Stimulated activated naive CD8-positive, alpha-beta T cell treated with anti-CD3 and anti-CD28 coated beads, Interleukin-15, amount 100 ng/mL, for 72 hours (primary cell): ENCODE data around the gene CAMK2B.

ENCODE experiments used
- ATAC-seq: fragments of 150-1000 bp; cut with Tn5 transposase; 2 replicates; pipeline ENCODE4 v1.10.0; 2021; ENCODE audit warnings: mild to moderate bottlenecking, moderate library complexity
- DNase-seq, 2 donors: peaks; one replicate each; pipeline ENCODE4 v3.0.0; 2021 to 2022
- H3K27ac Mint-ChIP-seq, 2 donors: one replicate each; pipeline ENCODE4 v1.8.0; 2022; ENCODE audit warnings: mild to moderate bottlenecking in 2 of 2, mixed read lengths in 2 of 2, moderate library complexity in 2 of 2
- H3K27me3 Mint-ChIP-seq: one replicate; pipeline ENCODE4 v1.8.0; 2022; ENCODE audit warnings: mixed read lengths
- H3K4me1 Mint-ChIP-seq: one replicate; pipeline ENCODE4 v1.8.0; 2022; ENCODE audit warnings: mild to moderate bottlenecking, mixed read lengths
- H3K4me3 Mint-ChIP-seq, 2 donors: one replicate each; pipeline ENCODE4 v1.8.0; 2022; ENCODE audit warnings: mild to moderate bottlenecking in 2 of 2, mixed read lengths in 2 of 2, moderate library complexity in 1 of 2
- H3K9me3 Mint-ChIP-seq, 2 donors: one replicate each; pipeline ENCODE4 v1.8.0; 2022; ENCODE audit warnings: mixed read lengths in 2 of 2

CAMK2B gene

GRCh38 chr7:44307301-44307900, 18.0 kb downstream of the CAMK2B start:
- ATAC-seq (peak; percentile 55), DNase-seq (no peak)
- Mint-ChIP-seq H3K4me3 (no peak overlapping the region), H3K9me3 (no peaks in the 10 kb centered on the region), H3K27ac (no peak overlapping the region), H3K27me3 (peaks cover 31% of the 10 kb centered on the region), H3K4me1 (peaks cover 20% of the 10 kb centered on the region)

GRCh38 chr7:44306606-44307005, 18.8 kb downstream of the CAMK2B start:
- DNase-seq (no peak), ATAC-seq (no peak)
- Mint-ChIP-seq H3K9me3 (no peaks in the 10 kb centered on the region), H3K4me1 (peaks cover 20% of the 10 kb centered on the region), H3K4me3 (no peak overlapping the region), H3K27me3 (peaks cover 31% of the 10 kb centered on the region), H3K27ac (no peak overlapping the region)

DNA sequence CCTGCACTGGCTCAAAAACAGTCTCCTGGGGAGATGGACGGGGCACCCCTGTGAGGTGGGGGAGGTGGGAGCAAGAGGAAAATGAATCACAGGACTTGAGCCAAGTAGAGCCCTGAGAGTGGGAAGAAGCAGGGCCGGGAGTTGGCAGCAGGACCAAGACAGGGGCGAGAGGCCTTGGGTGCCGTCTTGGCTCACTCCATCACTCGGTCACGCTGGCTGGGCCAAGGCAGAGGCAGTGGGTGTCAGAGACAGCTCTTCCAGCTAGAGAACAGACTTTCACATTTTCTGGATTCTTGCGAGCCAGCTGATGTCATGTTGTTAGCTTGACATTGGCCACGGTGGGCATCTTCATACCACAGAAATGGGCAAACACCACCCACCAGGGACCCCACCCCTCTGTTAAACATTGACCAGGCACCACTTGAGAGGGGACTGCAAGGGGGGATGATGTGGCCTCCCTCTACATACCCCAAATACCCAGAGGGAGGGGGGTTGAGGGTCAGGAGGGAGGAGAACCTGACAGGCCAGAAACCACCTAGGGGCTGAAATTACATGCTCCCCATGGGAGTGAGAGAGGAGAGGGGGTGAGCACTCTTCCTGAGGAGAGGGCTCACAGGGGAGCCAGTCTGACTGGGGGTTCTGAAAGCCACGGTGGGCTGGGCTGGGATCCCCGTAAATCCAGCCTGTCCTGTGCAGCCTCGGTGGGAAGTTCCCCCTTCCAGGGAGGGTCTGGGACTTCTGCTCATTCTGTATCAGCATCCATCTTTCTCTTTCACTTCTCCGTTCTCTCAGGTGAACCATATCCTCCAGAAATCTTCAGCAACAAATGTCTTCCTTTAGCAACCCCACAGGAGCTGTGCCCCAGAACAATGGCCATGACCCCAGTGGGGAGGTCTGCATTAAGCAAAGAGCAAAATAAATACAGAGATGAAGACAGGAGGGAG, 19.6 kb downstream of the CAMK2B start:
- Mint-ChIP-seq H3K27ac (peak overlapping the region in 1 of 2 donors; percentile 21), H3K9me3 (no peaks in the 10 kb centered on the region), H3K4me3 (no peak overlapping the region), H3K27me3 (peaks cover 30% of the 10 kb centered on the region), H3K4me1 (peaks cover 20% of the 10 kb centered on the region)
- no peak for ATAC-seq
- no peak for DNase-seq

DNA sequence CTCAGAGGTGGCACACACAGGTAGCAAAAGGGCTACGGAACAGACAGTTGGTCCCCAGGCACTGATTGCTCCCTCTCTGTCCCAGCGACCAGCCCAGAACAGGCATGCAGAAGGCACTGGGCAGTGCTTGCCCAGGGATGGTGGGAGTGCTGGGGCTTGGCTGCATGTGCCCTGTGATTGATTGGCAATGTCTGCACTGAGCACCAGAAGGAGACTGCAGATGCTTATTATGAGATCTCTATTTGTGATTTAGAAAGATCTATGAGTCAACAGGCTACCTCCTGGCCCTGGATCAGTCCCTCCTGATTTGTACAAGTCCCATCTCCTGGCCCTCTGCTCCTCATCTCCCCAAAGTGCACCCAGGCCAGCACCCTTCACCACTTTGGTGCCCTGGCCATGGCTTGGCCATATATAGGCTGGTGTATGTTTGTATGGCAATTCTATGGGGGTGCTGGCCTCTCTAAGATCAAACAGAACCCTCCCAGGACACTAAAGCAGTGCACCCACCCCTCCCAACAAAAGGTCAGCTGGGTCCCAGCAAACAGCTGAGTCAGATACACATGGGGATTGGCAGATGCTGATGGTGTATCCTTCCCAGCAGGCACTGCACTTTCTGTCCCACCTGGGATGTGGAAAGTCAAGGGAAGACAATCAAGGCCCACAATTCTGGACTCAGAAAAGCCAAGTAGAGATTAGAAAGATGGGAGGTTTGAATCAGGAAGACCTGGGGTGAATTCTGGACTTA, 30.9 kb downstream of the CAMK2B start:
- Mint-ChIP-seq H3K27me3 (peaks cover 50% of the 10 kb centered on the region), H3K4me3 (no peak overlapping the region), H3K27ac (no peak overlapping the region), H3K9me3 (no peaks in the 10 kb centered on the region), H3K4me1 (no peaks in the 10 kb centered on the region)
- DNase-seq, result no peak
- ATAC-seq, result no peak

DNA sequence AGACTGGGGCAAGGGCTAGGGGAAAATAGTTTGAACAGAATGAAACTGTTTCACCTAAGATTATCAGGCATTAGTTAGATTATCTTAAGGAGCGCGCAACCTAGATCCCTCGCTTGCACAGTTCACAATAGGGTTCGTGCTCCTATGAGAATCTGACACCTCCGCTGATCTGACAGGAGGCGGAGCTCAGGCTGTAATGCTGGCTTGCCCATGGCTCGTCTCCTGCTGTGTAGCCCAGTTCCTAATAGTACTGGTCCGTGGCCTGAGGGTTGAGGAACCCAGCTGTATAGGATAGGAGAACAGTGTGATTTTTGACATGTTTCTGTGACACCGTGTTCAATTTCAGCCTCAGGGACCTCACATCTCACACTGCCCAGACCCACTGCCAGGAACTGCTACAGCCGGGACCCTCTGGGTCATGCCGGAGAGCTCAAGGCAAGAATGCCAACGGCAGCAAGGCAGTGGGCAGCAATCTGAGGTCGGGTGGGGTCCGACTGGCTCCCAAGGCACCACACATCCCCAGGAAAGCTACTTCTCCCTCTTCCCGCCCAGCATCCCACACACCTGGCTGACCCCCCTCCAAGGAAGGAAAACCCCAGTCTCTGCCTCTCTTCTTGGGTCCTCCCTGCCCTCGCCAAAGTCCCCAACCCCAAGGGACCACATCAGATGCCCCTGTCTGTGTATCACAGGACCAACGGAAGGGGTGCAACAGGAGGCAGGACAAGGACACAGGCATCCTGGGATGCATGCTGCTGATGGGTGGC, 31.7 kb downstream of the CAMK2B start:
- Mint-ChIP-seq H3K9me3 (no peaks in the 10 kb centered on the region), H3K4me3 (no peak overlapping the region), H3K27ac (no peak overlapping the region), H3K4me1 (no peaks in the 10 kb centered on the region), H3K27me3 (peaks cover 50% of the 10 kb centered on the region)
- no peak for DNase-seq
- no peak for ATAC-seq

DNA sequence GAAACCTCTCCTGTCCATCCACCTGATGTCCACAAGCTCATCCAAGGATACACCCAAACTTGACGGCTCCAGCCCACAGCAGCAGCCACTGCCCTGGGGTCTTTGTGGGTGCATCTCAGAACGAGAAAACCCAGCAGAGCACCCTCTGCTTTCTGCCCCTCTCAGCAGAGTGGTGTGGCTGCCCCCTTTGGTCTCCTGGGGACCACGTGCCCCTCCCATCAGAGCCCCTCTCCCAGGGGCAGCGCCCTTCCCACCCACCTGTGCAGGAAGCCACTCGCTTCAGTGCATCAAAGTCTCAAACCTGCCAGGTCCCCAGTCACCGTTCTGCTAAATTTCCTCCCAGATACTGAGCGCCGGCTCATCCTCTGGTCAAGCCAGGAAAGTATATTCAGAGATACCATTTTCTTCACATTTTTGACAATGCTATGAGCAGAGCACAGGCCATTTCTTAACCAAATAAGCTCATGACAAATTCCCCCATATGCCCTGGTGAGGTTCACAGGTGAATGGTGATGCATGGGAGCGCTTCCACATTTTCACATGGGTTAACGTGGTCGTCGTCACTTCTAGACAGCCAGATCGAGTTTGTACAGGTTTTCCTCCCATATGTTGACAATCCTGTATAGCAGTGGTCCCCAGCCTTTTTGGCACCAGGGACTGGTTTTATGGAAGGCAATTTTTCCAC, 32.4 kb downstream of the CAMK2B start:
- DNase-seq (no peak), ATAC-seq (no peak)
- no peak overlapping the region for H3K4me3 Mint-ChIP-seq
- no peaks in the 10 kb centered on the region for H3K9me3 Mint-ChIP-seq
- H3K27me3 Mint-ChIP-seq, result peaks cover 50% of the 10 kb centered on the region
- no peaks in the 10 kb centered on the region for H3K4me1 Mint-ChIP-seq
- H3K27ac Mint-ChIP-seq, result no peak overlapping the region

GRCh38 chr7:44292420-44292817, 33.0 kb downstream of the CAMK2B start:
- DNase-seq, result no peak
- peaks cover 47% of the 10 kb centered on the region for H3K27me3 Mint-ChIP-seq
- no peak overlapping the region for H3K27ac Mint-ChIP-seq

DNA sequence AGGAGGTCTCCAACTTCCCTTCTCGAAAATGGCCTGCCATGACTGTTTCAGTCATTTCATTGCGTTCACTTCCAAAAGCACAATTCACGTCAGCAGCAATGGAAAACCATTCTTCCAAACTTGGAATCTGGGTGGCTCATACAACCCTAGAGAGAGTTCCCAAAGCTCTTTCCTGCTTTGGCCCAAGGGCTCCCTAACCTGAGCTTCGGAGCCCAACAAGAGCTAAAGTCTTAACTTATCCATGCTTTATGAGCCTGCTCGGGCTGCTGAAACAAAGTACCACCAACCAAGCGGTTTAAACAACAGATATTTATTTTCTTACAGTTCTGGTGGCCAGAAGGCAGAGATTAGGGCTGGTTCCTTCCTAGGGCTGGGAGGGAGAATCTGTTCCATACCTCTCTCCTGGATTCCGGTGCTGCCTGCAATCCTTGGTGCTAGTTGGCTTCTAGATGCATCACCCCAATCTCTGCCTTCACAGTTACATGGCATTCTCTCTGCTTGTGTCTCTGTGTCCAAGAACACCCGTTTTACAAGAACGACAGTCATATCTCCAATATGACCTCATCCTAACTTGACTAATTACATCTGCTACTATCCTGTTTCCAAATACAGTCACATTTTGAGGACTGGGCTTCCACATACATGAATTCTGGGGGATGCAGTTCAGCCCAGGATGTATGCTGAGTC, 33.5 kb downstream of the CAMK2B start:
- Mint-ChIP-seq H3K4me1 (no peaks in the 10 kb centered on the region), H3K9me3 (no peaks in the 10 kb centered on the region), H3K27ac (no peak overlapping the region), H3K27me3 (peaks cover 42% of the 10 kb centered on the region), H3K4me3 (no peak overlapping the region)
- no peak for DNase-seq
- no peak for ATAC-seq

More at GRCh38 chr7:44292420-44292817, 33.0 kb downstream of the CAMK2B start:
- no peak for ATAC-seq
- no peaks in the 10 kb centered on the region for H3K9me3 Mint-ChIP-seq
- H3K4me3 Mint-ChIP-seq, result no peak overlapping the region
- H3K4me1 Mint-ChIP-seq, result no peaks in the 10 kb centered on the region

DNA sequence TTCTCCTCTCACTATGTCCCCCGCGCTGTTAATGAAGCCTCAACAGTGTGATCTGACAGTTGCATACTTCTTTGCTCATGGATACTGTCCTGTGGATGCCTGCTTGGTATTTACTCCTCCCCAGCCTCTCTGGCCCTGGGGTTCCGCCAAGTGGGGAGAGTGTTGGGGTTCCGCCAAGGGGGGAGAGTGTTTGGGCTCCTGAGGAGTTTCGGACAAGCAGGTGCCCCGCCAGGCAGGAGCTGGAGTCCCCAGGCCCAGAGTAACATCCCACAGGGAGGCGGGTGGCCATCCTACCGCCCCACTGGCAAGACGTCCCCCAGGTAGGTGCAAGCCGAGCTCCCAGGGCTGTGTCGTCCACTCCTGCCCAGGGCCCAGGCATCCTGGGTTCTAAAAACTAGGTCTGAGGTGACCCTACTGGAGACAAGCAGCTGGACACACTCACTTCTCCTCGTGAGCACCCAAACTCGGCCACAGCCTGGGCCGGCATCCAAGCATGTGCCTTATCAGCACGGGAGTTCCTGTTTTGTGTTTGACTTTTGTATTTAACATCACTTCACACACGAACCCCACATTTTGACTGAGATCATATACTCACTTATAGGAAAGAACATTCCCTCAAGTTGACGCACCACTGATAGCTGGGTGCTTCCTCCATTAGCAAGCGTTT, 34.2 kb downstream of the CAMK2B start:
- Mint-ChIP-seq H3K27ac (no peak overlapping the region), H3K4me3 (no peak overlapping the region), H3K4me1 (no peaks in the 10 kb centered on the region), H3K9me3 (no peaks in the 10 kb centered on the region), H3K27me3 (peaks cover 35% of the 10 kb centered on the region)
- DNase-seq (peak in 1 of 2 donors; percentile 6), ATAC-seq (no peak)

GRCh38 chr7:44290252-44290620, 35.2 kb downstream of the CAMK2B start:
- ATAC-seq, result no peak
- peak in 1 of 2 donors; percentile 6 for DNase-seq
- Mint-ChIP-seq H3K27ac (no peak overlapping the region), H3K9me3 (no peaks in the 10 kb centered on the region), H3K27me3 (peaks cover 28% of the 10 kb centered on the region), H3K4me1 (no peaks in the 10 kb centered on the region), H3K4me3 (no peak overlapping the region)

DNA sequence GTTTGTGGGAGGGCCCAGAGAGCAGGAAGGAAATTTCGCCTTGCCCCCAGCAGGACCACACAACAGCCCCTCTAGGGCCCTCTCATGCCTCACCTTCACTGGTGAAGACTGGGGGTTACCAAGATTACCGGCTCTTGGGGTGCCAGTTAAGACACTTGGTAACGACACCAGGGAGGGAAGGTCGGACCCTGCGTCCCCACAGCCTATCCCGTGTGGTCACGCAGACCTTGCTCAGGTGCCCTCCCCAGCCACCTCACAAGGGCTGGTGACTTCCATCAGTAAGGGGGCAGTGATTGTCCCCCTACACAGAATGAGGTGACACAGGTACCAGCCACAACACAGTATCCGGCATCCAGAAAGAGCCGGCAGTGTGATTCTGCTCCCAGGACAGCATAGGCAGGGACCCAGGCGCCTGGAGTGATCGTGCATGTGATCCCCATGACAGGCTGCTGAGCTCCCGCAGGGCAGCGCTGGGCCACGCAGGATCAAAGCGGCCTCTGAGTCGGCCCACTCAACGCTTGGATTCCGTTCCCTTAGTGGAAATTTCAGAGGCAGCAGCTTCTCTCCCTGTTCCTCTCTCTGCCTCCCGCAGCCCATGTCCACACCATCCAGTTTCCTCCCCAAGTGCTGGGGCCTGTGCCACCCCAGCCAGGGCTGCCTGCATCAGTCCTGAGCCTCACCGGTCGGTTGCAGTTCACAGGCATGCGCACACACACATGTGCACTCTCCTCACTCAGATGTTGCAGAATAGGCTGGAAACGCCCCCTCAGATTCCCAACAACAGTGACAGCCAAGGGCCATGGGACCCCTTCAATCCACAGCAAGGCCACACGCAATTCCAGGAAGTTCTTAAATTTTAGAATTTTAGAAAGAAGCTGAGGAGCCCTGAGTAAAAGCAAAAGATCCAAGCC, 35.8 kb downstream of the CAMK2B start:
- no peak overlapping the region for H3K27ac Mint-ChIP-seq
- no peaks in the 10 kb centered on the region for H3K4me1 Mint-ChIP-seq
- no peak overlapping the region for H3K4me3 Mint-ChIP-seq
- H3K27me3 Mint-ChIP-seq, result peaks cover 28% of the 10 kb centered on the region
- no peak for ATAC-seq
- H3K9me3 Mint-ChIP-seq, result no peaks in the 10 kb centered on the region
- peak in 1 of 2 donors; percentile 4 for DNase-seq

- DNase-seq (peak in 1 of 2 donors; percentile 7), ATAC-seq (no peak)
- no peaks in the 10 kb centered on the region for H3K4me1 Mint-ChIP-seq
Observed at GRCh38 chr7:44288811-44289340, 36.5 kb downstream of the CAMK2B start.

GRCh38 chr7:44288381-44288685, 37.1 kb downstream of the CAMK2B start:
- H3K27me3 Mint-ChIP-seq, result peaks cover 16% of the 10 kb centered on the region
- H3K27ac Mint-ChIP-seq, result no peak overlapping the region
- ATAC-seq, result no peak

More at GRCh38 chr7:44288811-44289340, 36.5 kb downstream of the CAMK2B start:
- no peak overlapping the region for H3K27ac Mint-ChIP-seq
- no peak overlapping the region for H3K4me3 Mint-ChIP-seq
- H3K27me3 Mint-ChIP-seq, result peaks cover 21% of the 10 kb centered on the region
- H3K9me3 Mint-ChIP-seq, result no peaks in the 10 kb centered on the region

More at GRCh38 chr7:44288381-44288685, 37.1 kb downstream of the CAMK2B start:
- H3K9me3 Mint-ChIP-seq, result no peaks in the 10 kb centered on the region
- H3K4me3 Mint-ChIP-seq, result no peak overlapping the region
- no peaks in the 10 kb centered on the region for H3K4me1 Mint-ChIP-seq
- DNase-seq, result no peak
